Neural cell (in vitro differentiated cells): ENCODE results near the gene LYPD6B. TPM values are rescaled to one million over a fixed set of nuclear protein-coding genes. Genes with fewer than 3 reads are reported as not detected.

Experiments used
- H2AFZ ChIP-seq: fragments of 200-600, 300-800 bp; sonication (generic), shearing (Covaris generic); 2 replicates; pipeline ENCODE4 v1.6.0; 2014; ENCODE audit warnings: low read depth, mild to moderate bottlenecking, antibody characterized with exemption, low read length, moderate library complexity
- H3F3A ChIP-seq: fragments of 200-600 bp; shearing (Covaris generic); 2 replicates; pipeline ENCODE4 v1.6.1; 2016; ENCODE audit warnings: mild to moderate bottlenecking, moderate library complexity, mixed read lengths, antibody characterized with exemption, low read length; ENCODE audit not compliant: insufficient read depth, poor library complexity, severe bottlenecking
- H3K27ac ChIP-seq: fragments of 200-600, 300-800 bp; sonication (generic), shearing (Covaris generic); 2 replicates; pipeline ENCODE4 v1.5.1; 2014; ENCODE audit warnings: mild to moderate bottlenecking, low read length, moderate library complexity
- H3K27me3 ChIP-seq: fragments of 300-800, 200-600 bp; sonication (generic), shearing (Covaris generic); 2 replicates; pipeline ENCODE4 v1.6.0; 2014; ENCODE audit warnings: mild to moderate bottlenecking, low read depth, low read length, moderate library complexity; ENCODE audit not compliant: insufficient read depth
- H3K36me3 ChIP-seq: fragments of 300-800, 200-600 bp; sonication (generic), shearing (Covaris generic); 2 replicates; pipeline ENCODE4 v1.5.1; 2014; ENCODE audit warnings: mild to moderate bottlenecking, antibody characterized with exemption, low read length, moderate library complexity; ENCODE audit not compliant: insufficient read depth
- H3K4me2 ChIP-seq: fragments of 300-800, 200-600 bp; sonication (generic), shearing (Covaris generic); 2 replicates; pipeline ENCODE4 v1.6.0; 2014; ENCODE audit warnings: mild to moderate bottlenecking, low read length
- H3K4me3 ChIP-seq: fragments of 300-800, 200-600 bp; sonication (generic), shearing (Covaris generic); 2 replicates; pipeline ENCODE4 v1.5.1; 2014; ENCODE audit warnings: mild to moderate bottlenecking, low read length, moderate library complexity
- H3K79me2 ChIP-seq: fragments of 200-600 bp; shearing (Covaris generic); replicated peaks from 2 replicates; pipeline ENCODE4 v1.6.0; 2014; ENCODE audit warnings: mild to moderate bottlenecking, low read length, moderate library complexity; ENCODE audit not compliant: insufficient read depth
- H3K9ac ChIP-seq: fragments of 300-800, 200-600 bp; sonication (generic), shearing (Covaris generic); 2 replicates; pipeline ENCODE4 v1.6.1; 2016; ENCODE audit warnings: mild to moderate bottlenecking, low read length, mixed read lengths
- H3K9me2 ChIP-seq: fragments of 200-600 bp; shearing (Covaris generic); 2 replicates; pipeline ENCODE4 v1.6.1; 2016; ENCODE audit warnings: mild to moderate bottlenecking, low read length, mixed read lengths; ENCODE audit not compliant: insufficient read depth
- H3K9me3 ChIP-seq: fragments of 200-600, 300-800 bp; sonication (generic), shearing (Covaris generic); 2 replicates; pipeline ENCODE4 v1.6.1; 2016; ENCODE audit warnings: mild to moderate bottlenecking, mixed run types, low read length, moderate library complexity, mixed read lengths
- H4K20me1 ChIP-seq: fragments of 200-600 bp; shearing (Covaris generic); 2 replicates; pipeline ENCODE4 v1.6.1; 2016; ENCODE audit warnings: mild to moderate bottlenecking, mixed run types; ENCODE audit not compliant: insufficient read depth
- CTCF ChIP-seq: fragments of 450-650 bp; IDR thresholded peaks from 2 replicates; pipeline ENCODE4 v1.5.1; 2014; ENCODE audit warnings: antibody characterized with exemption, mild to moderate bottlenecking, moderate library complexity; ENCODE audit not compliant: poor library complexity, severe bottlenecking
- EP300 ChIP-seq: fragments of 450-650 bp; conservative IDR thresholded peaks from 2 replicates; pipeline ENCODE4 v1.6.1; 2014; ENCODE audit warnings: antibody characterized with exemption, mild to moderate bottlenecking, moderate library complexity; ENCODE audit not compliant: poor library complexity, severe bottlenecking
- EZH2 ChIP-seq: fragments of 200-600, 300-800 bp; shearing (Covaris generic), sonication (generic); IDR thresholded peaks from 2 replicates; pipeline ENCODE4 v1.6.1; 2014; ENCODE audit warnings: antibody characterized with exemption, low read length, borderline replicate concordance, mild to moderate bottlenecking; ENCODE audit not compliant: insufficient read depth, poor library complexity, severe bottlenecking
- MXI1 ChIP-seq: fragments of 450-650 bp; conservative IDR thresholded peaks from 2 replicates; pipeline ENCODE4 v1.6.1; 2014; ENCODE audit warnings: antibody characterized with exemption, mild to moderate bottlenecking; ENCODE audit not compliant: poor library complexity, severe bottlenecking
- POLR2AphosphoS5 ChIP-seq: IDR thresholded peaks from 2 replicates; pipeline ENCODE4 v1.6.1; 2012
- RAD21 ChIP-seq: fragments of 450-650 bp; conservative IDR thresholded peaks from 2 replicates; pipeline ENCODE4 v1.6.1; 2014; ENCODE audit warnings: antibody characterized with exemption, mild to moderate bottlenecking, moderate library complexity
- REST ChIP-seq: IDR thresholded peaks from 2 replicates; pipeline ENCODE4 v1.6.1; 2012; ENCODE audit warnings: borderline replicate concordance
- SMC3 ChIP-seq: fragments of 450-650 bp; conservative IDR thresholded peaks from 2 replicates; pipeline ENCODE4 v1.6.1; 2014; ENCODE audit warnings: antibody characterized with exemption, mild to moderate bottlenecking, moderate library complexity; ENCODE audit not compliant: poor library complexity
- TAF1 ChIP-seq: IDR thresholded peaks from 2 replicates; pipeline ENCODE4 v1.6.1; 2012; ENCODE audit warnings: low read depth
- polyA plus RNA-seq: library from polyadenylated mRNA; depleted of rRNA; stranded (reverse); fragments of >200 nt; gene quantifications from 2 replicates; pipeline ENCODE4 v1.2.3, GENCODE V29; 2014

LYPD6B gene
- polyA plus RNA-seq, 1 donor from 2014 or later, result 0.68 TPM

GRCh38 chr2:149219856-149220255, 181.4 kb downstream of the LYPD6B start:
- Histone ChIP-seq H3K79me2 (no peaks in the 10 kb centered on the region), H4K20me1 (no peaks in the 10 kb centered on the region), H3K9ac (no peak overlapping the region), H3K4me2 (no peak overlapping the region), H3F3A (no peaks in the 10 kb centered on the region), H3K4me3 (no peak overlapping the region), H3K27me3 (no peaks in the 10 kb centered on the region), H2AFZ (no peak overlapping the region), H3K36me3 (no peaks in the 10 kb centered on the region), H3K9me2 (no peaks in the 10 kb centered on the region), H3K27ac (no peak overlapping the region), H3K9me3 (no peaks in the 10 kb centered on the region)
- TF ChIP-seq EZH2, result no peak
- no peak for TF ChIP-seq EP300
- TF ChIP-seq POLR2AphosphoS5, result no peak
- no peak for TF ChIP-seq RAD21
- TF ChIP-seq CTCF, result no peak
- TF ChIP-seq TAF1, result no peak
- no peak for TF ChIP-seq MXI1
- TF ChIP-seq REST, result no peak
- TF ChIP-seq SMC3, result no peak

DNA sequence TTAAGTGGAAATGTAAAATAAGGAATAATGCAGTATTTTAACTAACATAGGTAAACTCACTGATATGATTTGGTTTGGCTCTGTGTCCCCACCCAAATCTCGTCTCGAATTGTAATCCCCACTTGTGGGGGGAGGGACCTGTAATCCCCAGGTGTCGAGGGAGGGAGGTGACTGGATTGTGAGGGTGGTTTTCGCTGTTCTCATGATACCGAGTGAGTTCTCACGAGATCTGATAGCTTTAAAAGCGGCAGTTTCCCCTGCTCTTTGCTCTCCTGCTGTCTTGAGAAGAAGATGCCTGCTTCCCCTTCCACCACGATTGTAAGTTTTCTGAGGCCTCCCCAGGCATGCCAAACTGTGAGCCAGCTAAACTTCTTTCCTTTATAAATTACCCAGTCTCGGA, 182.5 kb downstream of the LYPD6B start:
- H3K9me3 ChIP-seq, result no peaks in the 10 kb centered on the region
- no peak overlapping the region for H3K4me3 ChIP-seq
- no peaks in the 10 kb centered on the region for H3K9me2 ChIP-seq
- H3K36me3 ChIP-seq, result no peaks in the 10 kb centered on the region
- no peak overlapping the region for H3K27ac ChIP-seq
- H3K79me2 ChIP-seq, result no peaks in the 10 kb centered on the region
- H2AFZ ChIP-seq, result no peak overlapping the region
- no peaks in the 10 kb centered on the region for H3K27me3 ChIP-seq
- TF ChIP-seq TAF1, result no peak
- TF ChIP-seq EP300, result no peak
- no peak for TF ChIP-seq EZH2
- no peak for TF ChIP-seq RAD21
- no peak for TF ChIP-seq POLR2AphosphoS5
- TF ChIP-seq CTCF, result no peak
- TF ChIP-seq SMC3, result no peak
- TF ChIP-seq MXI1, result no peak
- H3K9ac ChIP-seq, result no peak overlapping the region
- no peaks in the 10 kb centered on the region for H4K20me1 ChIP-seq
- H3F3A ChIP-seq, result no peaks in the 10 kb centered on the region
- no peak overlapping the region for H3K4me2 ChIP-seq
